GM19351 (cell line): Measurements from ENCODE around the gene CREBL2.

ENCODE experiments used
- ATAC-seq: cut with Tn5 transposase; IDR thresholded peaks from one replicate; pipeline ENCODE4 v1.9.1; 2021; ENCODE audit warnings: mild to moderate bottlenecking, moderate library complexity; ENCODE audit not compliant: unreplicated experiment

The CREBL2 gene

GRCh38 chr12:12671850-12672660 is 60.4 kb downstream of the CREBL2 start:
- ATAC-seq, result no peak

- ATAC-seq, result no peak
Observed at GRCh38 chr12:12673296-12673695, 61.6 kb downstream of the CREBL2 start.

- no peak for ATAC-seq
Observed at GRCh38 chr12:12676605-12677004, 64.9 kb downstream of the CREBL2 start.

GRCh38 chr12:12681061-12681765 is 69.5 kb downstream of the CREBL2 start:
- ATAC-seq, result no peak

GRCh38 chr12:12682284-12682683 is 70.6 kb downstream of the CREBL2 start:
- no peak for ATAC-seq

GRCh38 chr12:12683136-12683697 is 71.5 kb downstream of the CREBL2 start:
- ATAC-seq, result no peak

- no peak for ATAC-seq
Observed at GRCh38 chr12:12683725-12684124, 72.0 kb downstream of the CREBL2 start.

- no peak for ATAC-seq
Observed at GRCh38 chr12:12684375-12685106, 72.9 kb downstream of the CREBL2 start.

GRCh38 chr12:12685305-12685704 is 73.6 kb downstream of the CREBL2 start:
- ATAC-seq, result no peak

GRCh38 chr12:12686472-12686871 is 74.8 kb downstream of the CREBL2 start:
- ATAC-seq, result no peak

- no peak for ATAC-seq
Observed at GRCh38 chr12:12686925-12687324, 75.2 kb downstream of the CREBL2 start.

- no peak for ATAC-seq
Observed at GRCh38 chr12:12689647-12690300, 78.1 kb downstream of the CREBL2 start.

- ATAC-seq, result no peak
Observed at GRCh38 chr12:12691549-12691948, 79.9 kb downstream of the CREBL2 start.

GRCh38 chr12:12693111-12693671 is 81.5 kb downstream of the CREBL2 start:
- peak; percentile 33 for ATAC-seq
